Measurements from ENCODE around the gene IL27RA.

Gene IL27RA

DNA sequence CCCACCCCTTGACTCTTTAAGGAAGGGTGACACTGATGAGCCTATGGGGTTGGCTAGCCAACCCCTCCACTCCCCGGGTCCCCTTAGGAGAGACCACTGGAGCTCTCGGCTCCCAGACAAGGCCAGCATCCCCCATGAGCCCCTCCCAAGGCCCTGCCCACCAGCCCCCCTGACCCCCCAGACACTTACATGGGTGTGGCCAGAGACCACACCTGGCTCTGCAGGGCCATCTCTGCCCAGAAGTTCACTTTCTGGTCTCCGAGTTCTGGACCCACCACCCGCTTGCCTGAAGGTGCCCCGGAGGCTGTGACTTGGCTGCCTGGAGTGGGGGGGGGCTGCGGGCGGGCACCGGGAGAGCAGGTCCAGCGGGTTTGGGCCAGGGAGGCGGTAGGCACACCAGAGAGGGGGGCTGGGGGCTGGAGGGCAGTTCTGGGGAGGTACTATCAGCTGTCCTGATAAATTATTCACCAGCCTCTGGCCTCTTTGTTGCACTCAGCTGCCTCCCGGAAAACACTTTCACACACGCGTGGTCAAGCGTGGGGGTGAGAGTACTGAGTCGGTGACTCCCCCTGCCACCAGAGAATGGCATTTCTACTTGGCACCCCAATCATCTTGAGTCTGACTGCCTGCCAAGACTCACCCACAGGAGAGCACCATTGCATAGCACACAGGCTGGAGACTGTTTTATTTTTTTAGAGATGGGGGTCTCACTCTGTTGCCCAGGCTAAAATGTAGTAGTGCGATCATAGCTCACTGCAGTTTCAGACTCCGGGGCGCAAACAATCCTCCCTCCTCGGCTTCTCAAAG lies 30.4 kb downstream of the IL27RA start, which contains the start of gene PALM3:
TSS of gene PALM3 (minus strand) at position 326 of the 807 bp plus-strand sequence. CDS start at position 230, 96 bp downstream.
- DNase-seq, result no peak

DNA sequence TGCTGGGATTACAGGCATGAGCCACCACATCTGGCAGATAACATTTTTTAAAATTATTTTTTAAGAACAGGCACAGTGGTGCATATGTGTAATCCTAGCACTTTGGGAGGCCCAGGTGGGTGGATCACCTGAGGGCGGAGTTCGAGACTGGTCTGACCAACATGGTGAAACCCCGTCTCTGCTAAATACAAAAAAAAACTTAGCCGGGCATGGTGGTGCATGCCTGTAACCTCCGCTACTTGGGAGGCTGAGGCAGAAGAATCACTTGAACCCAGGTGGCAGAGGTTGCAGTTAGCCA lies 30.9 kb downstream of the IL27RA start:
- no peak for DNase-seq

- no peak for DNase-seq
These were observed 31.5 kb downstream of the IL27RA start for GRCh38 chr19:14063105-14063504.

- DNase-seq, result no peak
These were observed 34.6 kb downstream of the IL27RA start for GRCh38 chr19:14066134-14066533.

DNA sequence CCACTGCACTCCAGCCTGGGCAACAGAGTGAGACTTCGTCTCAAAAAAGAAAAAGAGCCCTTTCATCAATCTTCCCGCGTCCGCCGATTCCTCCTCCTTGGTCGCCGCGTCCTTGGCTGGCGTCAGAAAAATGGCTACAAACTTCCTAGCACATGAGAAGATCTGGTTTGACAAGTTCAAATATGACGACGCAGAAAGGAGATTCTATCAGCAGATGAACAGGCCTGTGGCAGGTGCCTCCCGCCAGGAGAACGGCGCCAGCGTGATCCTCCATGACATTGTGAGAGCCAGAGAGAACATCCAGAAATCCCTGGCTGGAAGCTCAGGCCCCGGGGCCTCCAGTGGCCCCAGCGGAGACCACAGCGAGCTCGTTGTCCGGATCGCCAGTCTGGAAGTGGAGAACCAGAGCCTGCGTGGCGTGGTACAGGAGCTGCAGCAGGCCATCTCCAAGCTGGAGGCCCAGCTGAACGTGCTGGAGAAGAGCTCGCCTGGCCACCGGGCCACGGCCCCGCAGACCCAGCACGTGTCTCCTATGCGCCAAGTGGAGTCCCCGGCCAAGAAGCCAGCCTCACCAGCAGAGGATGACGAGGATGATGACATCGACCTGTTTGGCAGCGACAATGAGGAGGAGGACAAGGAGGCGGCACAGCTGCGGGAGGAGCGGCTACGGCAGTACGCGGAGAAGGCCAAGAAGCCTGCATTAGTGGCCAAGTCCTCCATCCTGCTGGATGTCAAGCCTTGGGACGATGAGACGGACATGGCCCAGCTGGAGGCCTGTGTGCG lies 38.9 kb downstream of the IL27RA start:
- DNase-seq, result no peak

GRCh38 chr19:14072535-14073260 lies 41.1 kb downstream of the IL27RA start, which contains the start of gene MISP3:
MISP3 (plus strand) TSS chr19:14072786; CDS start chr19:14073310, 524 bp downstream.
- DNase-seq, result no peak

DNA sequence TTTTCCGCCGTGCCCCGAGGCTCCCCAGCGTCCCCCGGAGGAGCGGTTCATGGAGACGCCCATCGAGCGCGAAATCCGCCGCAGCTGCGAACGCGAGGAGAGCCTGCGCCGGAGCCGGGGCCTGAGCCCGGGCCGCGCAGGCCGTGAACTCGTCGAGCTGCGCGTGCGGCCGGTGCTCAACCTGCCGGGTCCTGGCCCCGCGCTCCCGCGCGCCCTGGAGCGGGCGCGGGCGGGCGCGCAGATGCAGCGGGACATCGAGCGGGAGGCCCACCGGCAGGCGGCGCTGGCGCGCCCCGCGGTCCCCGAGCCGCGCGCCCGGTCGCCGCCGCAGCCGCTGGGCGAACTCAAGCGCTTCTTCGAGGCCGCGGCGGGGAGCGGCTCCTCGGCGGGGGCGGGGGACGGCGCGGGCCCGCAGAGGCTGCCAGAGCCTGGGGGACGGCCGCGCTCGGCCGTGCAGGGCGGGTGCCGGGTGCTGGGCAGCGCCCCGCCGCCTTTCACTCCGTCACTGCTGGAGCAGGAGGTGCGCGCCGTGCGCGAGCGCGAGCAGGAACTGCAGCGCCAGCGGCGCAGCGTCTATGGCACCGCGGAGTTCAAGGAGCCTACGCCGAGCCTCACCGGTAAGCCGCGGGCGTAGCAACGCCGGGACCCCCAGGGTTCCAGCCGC lies 41.8 kb downstream of the IL27RA start:
- DNase-seq, result peak; percentile 58

- no peak for DNase-seq
These were observed 42.6 kb downstream of the IL27RA start for GRCh38 chr19:14073925-14074838.

DNA sequence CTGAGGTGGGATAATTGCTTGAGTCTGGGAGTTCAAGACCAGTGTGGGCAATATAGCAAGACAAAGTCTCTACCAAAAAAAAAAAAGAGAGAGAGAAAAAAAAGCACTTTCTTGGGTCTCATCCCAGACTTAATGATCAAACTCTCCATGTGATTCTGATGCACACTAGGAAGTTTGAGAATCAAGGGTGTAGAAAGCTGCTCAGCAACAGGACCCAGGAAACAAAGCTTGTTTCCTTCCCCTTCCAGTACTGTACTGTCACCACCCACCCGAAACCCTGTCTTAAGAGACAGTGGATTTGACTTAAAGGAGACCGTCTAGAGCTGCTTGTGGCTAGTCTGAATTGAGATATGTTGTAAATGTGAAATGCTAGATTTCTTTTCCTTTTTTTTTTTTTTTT lies 46.8 kb downstream of the IL27RA start:
- no peak for DNase-seq

DNA sequence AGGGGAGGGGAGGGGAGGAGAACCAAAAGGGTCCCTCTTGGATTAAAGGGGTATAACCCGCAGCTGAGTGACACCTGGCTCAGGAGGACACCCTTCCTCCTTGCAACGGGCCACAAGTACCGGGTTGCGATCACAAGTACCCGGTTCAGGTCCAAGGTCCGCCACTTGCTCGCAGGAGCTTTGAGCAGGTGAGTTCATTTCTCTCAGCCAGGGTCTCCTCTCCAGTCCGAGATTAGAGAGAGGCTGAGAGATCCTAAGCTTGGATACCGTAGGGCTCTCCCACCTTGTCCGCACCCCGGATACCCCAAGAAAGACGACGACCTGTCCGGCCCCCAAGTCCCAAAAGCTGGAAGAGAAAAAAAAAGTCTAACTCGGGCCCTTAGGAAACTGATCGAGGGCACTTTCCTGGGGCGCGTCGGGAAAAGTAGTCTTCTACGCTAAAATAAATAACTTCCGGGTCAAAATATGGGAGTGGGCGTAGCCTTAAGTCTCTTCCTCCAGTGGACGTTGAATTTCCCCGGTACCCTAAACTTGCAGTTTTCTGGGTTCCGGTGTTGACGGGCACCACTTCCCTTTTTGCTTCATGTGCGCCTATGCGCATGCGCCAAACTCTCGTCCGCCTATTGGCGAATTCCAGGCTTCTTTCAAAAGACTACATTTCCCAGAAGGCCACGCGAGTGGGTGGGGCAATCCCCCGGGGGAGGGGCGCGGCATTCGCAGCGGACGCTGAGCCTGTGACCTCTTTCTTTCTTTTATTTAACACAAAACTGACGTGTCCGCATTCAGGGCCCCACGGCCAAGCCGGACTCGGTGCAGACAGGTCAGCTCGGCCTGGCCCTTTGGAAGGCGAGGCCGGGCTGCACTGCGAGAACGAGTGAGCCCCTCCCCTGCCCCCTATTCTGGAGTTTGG lies 49.6 kb downstream of the IL27RA start:
- peak; percentile 100 for DNase-seq

DNA sequence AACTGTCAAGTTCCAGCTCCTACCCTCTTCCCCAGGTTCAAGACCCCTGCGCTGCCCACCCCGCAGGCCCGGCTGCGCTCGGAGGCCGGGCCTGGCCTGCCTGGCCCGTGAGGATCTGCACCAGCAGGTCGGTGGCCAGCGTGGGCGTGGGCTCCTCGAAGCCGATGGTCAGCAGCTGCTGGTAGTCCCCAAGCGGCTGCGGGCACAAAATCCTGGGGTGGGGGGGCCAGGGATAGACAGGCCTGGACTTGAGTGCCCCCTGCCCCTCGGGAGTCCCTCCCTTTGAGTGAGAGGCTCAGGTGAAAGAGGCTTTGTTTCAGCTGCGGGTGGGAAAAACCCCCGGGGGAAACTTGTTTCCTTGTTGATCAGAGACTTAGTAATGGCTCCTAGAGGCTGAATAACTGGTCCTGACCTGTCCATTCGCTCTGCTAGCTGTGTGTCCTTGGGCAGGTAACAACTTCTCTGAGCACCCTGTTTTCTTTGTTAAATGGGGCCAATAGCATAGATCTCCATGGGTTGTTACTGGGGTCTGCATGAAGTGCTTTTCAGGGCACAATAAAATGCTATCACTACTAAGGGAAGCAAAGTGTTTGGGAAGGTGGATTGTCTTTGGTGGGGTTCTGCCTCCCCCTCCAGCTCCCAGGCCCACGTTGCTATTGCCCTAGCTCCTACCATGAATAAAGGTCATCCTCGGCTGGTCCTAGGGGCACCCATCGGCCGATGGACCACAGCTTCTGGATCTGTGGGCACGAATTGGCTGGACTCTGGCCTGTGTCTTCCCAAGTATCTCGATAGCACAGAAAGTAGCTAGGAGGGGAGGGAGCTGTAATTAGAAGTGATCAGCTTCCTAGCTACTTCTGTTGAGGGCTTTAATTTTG lies 50.5 kb downstream of the IL27RA start:
- DNase-seq, result no peak

GRCh38 chr19:14082675-14082960 lies 51.1 kb downstream of the IL27RA start:
- DNase-seq, result no peak

- no peak for DNase-seq
These were observed 53.9 kb downstream of the IL27RA start, which contains the start of gene C19orf67 for GRCh38 chr19:14085309-14085995. C19orf67 (minus strand) TSS chr19:14085783; CDS start chr19:14085627, 156 bp downstream.

DNA sequence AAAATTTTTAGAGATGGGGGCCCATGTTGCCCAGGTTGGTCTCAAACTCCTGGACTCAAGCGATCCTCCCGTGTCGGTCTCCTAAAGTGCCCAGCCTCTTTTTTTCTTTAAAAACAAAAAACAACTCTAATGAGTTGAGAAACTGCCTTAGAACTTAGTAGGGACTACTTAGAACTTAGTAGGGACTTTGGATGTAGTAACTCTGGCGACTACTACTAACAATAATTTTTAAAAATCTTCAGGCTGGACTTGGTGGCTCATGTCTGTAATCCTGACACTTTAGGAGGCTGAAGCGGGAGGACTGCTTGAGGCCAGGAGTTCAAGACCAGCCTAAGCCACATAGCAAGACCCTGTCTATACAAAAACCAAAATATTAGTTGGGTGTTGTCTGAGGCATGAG lies 54.5 kb downstream of the IL27RA start:
- DNase-seq, result no peak

DNA sequence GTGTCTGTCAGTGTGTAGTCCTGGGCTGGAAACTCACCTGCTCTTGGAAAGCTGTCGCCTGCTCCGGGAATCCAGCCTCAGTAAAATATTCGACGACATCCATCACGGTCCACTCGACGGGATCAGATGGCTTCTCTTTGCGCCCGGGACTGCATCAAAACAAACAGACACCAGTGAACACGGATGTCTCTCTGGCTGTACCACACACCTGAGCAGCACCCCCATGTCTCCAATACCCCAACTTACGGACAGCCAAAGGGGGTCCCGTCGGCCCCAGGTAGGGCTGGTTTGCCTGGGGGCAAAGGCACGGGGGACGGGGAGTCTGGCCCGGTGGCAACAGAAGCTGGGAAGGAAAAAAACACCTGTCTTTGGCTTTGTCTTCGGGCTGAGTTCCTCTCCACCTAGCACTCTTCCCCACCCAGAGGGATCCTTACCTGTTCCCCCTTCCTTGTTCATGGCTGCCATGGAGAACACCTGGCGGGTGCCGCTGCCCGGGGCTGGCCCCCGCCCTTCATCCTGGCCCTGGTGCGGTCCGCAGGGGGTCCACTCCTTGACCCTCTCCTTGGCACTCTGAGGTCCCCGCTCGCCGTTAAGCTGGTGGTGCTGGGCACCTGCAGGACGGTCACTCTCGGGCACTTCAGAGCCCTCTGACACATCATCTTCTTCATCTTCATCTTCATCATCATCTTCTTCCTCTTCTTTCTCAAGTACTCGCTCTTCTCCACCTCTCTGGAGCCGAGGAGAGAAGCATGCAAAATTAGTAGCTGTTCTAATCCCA lies 57.3 kb downstream of the IL27RA start:
- DNase-seq, result no peak

DNA sequence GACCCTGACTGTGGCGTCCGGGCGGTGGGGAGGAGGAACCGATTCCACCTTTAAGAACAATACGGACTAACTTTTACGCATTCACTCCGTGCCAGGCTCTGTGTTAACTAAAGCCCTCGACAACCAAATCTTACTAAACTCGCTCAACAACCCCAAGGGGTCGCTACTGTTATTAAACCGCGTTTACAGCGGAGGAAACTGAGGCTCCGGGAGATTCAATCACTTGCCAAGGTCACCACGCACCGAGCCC lies 57.8 kb downstream of the IL27RA start:
- no peak for DNase-seq

DNA sequence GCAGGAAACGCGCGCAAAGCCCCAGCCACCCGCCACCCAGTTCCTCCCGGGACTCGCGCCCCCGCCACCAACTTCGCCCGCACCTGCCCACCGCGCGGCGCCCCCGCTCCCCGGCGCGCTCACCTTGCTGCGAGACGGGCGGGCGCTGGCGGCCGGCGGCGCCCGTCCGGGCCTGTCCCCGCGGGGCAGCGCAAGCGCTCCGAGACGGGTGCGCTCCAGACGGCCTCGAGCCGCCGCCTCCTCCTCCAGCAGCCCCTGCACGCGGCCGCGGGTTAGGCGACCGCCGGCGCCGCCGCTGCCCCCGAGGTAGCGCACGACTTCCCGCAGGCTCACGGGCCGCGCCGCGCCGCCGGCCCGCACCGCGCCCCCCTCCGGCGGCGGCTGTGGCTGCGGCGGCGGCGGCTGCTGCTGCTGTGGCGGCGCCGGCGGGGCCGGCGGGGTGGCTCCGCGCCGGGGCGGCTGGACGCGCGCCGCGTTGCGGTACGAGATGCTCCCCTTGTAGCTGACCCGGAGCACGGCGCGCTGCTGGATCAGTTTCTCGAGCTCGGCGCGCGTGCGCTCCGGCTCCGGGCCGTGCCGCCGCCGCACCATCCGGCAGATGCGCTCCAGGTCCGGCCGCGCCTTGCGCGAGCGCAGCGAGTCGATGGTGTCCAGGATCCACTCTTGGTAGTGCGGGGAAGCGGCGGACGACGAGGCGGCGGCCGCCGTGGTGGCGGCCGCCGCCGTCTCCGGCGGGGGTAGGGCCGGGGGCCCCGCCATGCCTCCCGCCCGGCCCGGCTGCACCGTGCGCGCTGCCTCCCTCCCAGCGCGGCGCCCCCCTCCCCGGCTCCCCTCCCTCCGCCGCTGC lies 58.3 kb downstream of the IL27RA start:
- DNase-seq, result peak; percentile 51

Data from fibroblast of upper back skin (primary cell).